NCI-H2081 (cell line): ENCODE results near the gene L2HGDH.

Source experiments
- DNase-seq, 2 experiments: peaks; one replicate each; lab custom pipeline; 2025; lab: John Stamatoyannopoulos, UW

Gene L2HGDH

DNA sequence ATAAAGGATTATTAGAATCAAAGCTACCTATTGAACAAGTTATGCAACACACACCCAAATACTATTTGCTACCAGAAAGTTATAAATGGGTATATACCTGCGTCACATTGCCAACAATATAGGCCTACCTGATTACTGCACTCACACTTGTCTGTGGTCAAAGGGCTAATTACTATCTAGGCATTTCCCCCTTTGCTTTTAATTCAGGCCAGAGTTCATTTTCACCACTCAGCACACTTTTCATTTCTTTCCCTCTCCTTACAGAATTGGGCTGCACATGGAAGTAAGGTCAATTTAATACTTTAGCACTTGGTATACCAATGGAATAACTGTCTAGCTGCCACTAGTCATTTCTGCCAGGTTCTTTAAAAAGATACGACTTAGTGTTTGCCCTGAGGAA lies 82.3 kb downstream of the L2HGDH start:
- no peak for DNase-seq

DNA sequence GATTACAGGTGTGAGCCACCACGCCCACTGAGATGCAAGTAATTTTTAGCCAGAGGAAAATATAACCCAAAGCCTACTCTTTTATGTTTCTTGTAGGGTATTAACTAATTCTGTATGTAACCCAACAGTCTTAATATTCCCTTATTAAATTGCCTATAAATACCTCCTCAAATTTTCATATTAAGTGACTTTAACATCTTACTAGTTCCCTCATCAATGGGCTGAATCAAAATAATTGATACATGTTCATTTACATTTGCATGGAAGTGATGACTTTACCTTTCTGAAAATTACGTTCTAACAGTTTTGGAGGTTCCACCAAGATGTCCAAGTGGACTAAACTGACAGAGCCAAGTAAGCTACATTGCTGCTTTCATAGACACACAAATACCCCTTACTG lies 83.7 kb downstream of the L2HGDH start:
- DNase-seq: no peak

DNA sequence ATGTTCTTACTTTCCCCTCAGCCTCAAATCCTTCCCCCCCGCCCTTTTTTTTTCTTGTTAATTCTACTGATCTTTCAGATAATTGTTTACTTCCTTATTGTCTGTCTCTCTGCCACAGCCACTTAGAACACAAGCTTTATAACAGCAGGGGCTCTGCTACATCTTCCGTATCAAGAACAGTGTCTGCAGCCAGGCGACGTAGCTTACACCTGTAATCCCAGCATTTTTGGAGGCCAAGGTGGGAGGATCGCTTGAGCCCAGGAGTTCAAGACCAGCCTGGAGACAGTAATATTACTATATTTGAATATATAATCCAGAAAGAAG lies 86.1 kb downstream of the L2HGDH start:
- no peak for DNase-seq

DNA sequence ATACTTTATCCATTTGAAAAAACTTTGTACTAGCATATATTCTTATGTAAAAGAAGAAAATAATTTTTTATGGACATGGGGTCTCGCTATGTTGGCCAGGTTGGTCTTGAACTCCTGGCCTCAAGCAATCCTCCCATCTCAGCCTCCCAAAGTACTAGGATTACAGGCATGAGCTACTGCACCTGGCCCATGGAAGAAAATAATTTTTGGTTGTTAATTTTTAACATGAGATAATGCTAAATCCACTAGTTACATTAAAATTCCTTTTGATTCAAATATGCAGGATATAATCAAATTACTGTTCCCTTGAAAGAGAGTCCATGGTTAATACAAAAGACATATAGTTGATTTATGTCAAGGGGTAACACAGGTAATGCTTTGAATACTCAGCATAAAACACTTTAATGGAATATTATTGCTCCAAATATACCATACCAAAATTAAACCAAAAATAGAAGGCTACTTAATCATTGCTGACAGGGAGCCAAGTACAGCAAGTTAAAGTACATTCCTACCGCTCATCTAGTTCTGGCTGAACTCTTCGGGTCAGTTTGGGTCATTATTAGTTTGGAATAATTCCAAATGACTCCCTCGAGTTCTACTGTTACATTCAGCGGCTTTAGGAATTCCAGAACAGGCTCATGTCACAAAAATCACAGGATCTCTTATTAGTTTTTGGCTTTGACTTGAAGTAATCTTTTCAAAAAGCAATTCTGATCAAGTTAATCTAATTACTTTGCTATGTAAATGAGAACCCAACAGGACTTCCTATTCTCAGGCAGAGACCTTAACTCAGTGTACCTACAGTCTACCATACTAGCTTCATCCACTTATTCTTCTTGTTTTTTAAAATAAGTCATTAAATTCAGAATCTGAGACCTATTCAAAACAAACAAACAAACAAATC lies 86.7 kb downstream of the L2HGDH start:
- DNase-seq: no peak

DNA sequence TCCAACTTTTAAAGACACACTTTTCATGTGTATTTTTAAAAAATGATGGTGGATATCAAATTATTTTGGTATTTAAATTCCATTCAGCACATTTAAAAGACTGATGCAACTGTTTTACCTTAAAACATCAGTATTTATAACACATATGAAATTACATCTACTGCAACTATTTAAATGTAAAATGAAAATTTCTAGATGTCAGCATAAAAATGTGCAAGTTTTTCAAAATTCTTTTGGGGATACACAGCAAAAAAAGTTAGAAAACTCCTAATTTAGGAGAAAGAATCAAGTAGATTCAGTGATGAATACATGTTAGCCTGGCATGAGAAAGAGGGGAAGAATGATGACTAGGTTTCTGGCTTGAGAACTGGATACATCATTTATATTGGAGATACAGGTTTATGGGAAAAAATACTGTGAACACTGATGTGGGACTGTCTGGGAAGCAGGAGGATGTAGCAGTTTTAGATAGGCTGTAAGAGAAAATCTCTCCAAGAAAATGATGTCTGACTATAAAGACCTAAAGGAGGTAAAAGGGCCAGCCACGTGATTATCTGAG lies 89.9 kb downstream of the L2HGDH start:
- DNase-seq: no peak

DNA sequence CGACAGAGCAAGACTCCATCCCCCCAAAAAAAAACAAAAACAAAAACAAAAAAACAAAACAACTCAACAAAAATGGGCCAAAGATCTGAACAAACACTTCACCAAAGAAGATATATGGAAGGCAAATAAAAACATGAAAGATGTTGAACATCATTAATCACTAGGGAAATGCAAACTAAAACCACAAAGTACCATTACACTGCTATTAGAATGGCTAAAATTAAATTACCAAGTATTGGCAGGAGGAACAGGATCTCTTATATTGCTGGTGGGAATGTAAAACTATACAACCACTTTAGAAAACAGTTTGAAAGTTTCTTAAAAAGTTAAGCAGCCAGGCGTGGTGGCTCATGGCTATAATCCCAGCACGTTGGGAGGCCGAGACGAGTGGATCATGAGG lies 93.5 kb downstream of the L2HGDH start:
- DNase-seq: no peak

DNA sequence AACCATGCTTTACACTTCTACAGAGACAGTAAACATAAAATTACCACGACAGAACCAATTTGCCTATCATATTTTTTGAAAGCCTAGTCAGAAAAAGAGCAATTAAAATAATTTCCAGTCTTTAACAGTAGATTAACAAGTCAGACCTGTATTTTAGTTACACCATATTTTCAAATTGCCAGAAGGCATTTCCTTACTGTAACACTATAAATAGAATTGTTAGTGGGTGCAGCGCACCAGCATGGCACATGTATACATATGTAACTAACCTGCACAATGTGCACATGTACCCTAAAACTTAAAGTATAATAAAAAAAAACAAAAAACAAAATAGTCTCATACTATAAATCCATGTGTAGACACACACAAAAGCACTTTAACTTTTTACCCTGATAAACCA lies 96.6 kb downstream of the L2HGDH start:
- no peak for DNase-seq

DNA sequence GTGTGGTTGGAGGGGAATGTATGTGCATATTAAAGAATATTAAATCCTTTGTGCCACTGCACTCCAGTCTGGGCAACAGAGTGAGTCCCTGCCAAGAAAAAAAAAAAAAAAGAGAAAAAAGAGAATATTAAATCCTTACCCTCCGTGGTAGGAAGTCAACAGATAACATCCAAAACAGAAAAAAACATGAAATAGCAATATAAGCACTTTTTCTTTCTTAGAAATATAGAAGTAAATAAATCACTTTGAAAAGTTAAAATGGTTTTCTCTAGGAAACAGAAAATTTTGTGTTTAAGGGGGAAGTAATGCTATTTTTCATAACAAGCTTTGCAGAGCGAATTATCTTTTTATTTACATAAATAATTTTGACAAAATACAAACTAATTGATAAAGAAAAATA lies 98.2 kb downstream of the L2HGDH start:
- DNase-seq: no peak

DNA sequence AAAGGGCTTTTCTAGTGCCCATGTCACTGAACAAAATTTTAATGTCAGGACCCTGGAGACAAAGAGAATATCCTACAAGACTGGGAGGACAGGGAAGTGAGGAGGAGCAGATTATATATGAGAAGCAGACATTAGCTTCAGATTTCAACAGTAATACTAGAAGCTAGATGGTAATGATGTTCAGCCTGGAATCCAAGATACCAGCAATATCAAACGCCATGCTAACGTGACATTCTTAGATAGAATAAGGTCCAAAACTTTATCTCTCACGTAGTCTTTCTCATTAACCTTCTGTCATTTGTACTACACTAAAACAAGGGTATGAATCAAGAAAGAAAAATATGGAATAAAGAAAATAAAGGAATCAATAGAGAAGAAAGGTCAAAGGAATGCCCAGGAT lies 99.3 kb downstream of the L2HGDH start:
- DNase-seq: no peak

DNA sequence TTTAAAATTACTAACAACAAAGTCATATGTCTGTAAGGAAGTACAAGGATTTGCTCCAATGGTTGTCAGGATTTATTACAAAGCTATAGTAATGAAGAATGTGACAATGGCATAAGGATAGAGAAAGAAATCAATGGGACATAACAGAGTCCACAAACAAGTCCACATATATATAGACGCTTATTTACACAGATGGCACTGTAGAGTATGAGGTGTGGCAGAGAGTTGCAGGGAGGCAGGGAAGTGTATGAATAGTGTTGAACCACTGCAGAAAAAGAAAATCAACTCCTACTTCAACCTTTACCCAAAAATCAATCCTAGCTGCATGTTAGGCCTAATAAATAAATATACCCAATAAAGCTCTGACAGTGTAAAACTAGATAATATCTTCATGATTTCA lies 102.0 kb downstream of the L2HGDH start:
- DNase-seq: no peak

DNA sequence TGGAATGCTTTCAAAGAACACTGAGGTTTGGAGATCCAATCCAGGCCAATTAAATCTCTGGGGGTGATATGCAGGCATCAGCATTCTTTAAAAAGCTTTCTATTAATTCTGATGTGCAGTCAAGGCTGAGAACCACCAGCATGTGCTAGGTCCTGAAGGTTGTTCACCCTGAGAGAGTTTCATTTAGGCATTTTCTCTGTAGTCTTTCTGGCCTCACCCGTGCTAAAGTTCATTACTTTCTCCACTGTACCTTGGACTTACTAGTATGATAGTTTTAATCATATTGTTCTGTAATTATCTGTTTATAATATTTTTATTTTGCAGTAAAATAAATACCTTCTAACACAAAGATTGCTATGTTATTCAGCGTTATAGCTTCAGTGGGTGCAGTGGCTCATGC lies 113.5 kb downstream of the L2HGDH start:
- no peak for DNase-seq

DNA sequence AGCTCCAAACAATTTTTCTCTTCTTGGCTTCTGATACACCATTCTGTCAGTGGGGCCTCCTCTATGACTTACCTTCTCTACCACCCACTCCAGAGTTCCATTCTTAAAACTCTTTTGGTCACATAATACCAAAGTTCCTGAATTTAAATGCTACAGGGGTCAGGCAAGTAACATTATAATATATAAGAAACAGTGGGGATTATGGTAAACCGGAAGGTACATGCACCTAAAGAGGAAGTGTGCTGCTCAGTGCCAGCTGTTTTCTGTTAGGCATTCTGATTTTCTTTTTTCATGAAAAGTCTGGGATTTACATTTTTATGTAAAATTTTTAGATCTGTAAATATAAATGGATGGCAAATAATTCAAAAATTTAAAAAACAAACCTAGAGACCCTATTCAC lies 120.5 kb downstream of the L2HGDH start:
- no peak for DNase-seq
